ENCODE data around the gene FOXP1.

The FOXP1 gene

GRCh38 chr3:71135373-71136088, 448.0 kb downstream of the FOXP1 start:
- no peak for DNase-seq

GRCh38 chr3:71134521-71134920, 449.0 kb downstream of the FOXP1 start:
- no peak for DNase-seq

- no peak for DNase-seq
Observed at GRCh38 chr3:71133865-71134264, 449.7 kb downstream of the FOXP1 start.

- DNase-seq: no peak
Observed at GRCh38 chr3:71132995-71133730, 450.4 kb downstream of the FOXP1 start.

- DNase-seq: no peak
Observed at GRCh38 chr3:71131375-71132314, 451.9 kb downstream of the FOXP1 start.

- DNase-seq: peak; percentile 40
Observed at GRCh38 chr3:71130471-71131374, 452.8 kb downstream of the FOXP1 start.

GRCh38 chr3:71129611-71130431, 453.7 kb downstream of the FOXP1 start:
- no peak for DNase-seq

GRCh38 chr3:71128961-71129360, 454.6 kb downstream of the FOXP1 start:
- DNase-seq: no peak

GRCh38 chr3:71127844-71128243, 455.7 kb downstream of the FOXP1 start:
- DNase-seq: no peak

GRCh38 chr3:71127052-71127831, 456.3 kb downstream of the FOXP1 start:
- DNase-seq: no peak

GRCh38 chr3:71125738-71126137, 457.8 kb downstream of the FOXP1 start:
- no peak for DNase-seq

- no peak for DNase-seq
Observed at GRCh38 chr3:71124048-71124447, 459.5 kb downstream of the FOXP1 start.

- DNase-seq: no peak
Observed at GRCh38 chr3:71122641-71123040, 460.9 kb downstream of the FOXP1 start.

- no peak for DNase-seq
Observed at GRCh38 chr3:71121429-71122167, 461.9 kb downstream of the FOXP1 start.

- no peak for DNase-seq
Observed at GRCh38 chr3:71120012-71120411, 463.5 kb downstream of the FOXP1 start.

GRCh38 chr3:71119171-71119570, 464.4 kb downstream of the FOXP1 start:
- no peak for DNase-seq

GRCh38 chr3:71118436-71118835, 465.1 kb downstream of the FOXP1 start:
- no peak for DNase-seq

- DNase-seq: no peak
Observed at GRCh38 chr3:71117572-71118247, 465.8 kb downstream of the FOXP1 start.

GRCh38 chr3:71114610-71115009, 468.9 kb downstream of the FOXP1 start:
- no peak for DNase-seq
